Pulmonary artery endothelial cell (primary cell): Measurements from ENCODE around the gene UBL3. TPM values are rescaled to one million over a fixed set of nuclear protein-coding genes. Genes with fewer than 3 reads are reported as not detected.

Source experiments
- DNase-seq: peaks from one replicate; pipeline ENCODE4 v3.0.0-alpha.2; 2011; ENCODE audit warnings: low read depth, low spot score
- total RNA-seq: library from RNA; depleted of rRNA; stranded (reverse); fragments of >200 nt; gene quantifications from 2 replicates; pipeline ENCODE4 v1.2.3, GENCODE V29; 2014

The UBL3 gene
- total RNA-seq, 1 donor from 2014 or later: 10.1 TPM

DNA sequence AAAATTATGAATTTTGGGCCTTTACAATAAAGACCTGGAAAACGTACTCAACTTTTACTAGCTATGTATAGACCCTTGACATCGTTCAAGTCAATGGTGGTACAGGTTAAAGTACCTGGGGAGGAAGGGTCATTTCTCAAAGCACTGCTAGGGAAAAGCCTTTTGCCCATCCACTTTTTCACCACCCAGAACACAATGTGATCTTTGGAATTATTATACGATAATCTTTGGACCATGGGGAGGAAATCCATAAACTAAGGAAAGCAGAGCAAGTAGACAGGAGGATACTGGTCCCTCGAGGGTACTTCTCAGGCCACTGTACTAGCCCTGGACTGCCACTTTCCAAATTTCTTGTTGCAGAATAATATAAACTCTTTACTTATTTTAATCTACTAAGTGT lies 39.5 kb downstream of the UBL3 start:
- DNase-seq: no peak

DNA sequence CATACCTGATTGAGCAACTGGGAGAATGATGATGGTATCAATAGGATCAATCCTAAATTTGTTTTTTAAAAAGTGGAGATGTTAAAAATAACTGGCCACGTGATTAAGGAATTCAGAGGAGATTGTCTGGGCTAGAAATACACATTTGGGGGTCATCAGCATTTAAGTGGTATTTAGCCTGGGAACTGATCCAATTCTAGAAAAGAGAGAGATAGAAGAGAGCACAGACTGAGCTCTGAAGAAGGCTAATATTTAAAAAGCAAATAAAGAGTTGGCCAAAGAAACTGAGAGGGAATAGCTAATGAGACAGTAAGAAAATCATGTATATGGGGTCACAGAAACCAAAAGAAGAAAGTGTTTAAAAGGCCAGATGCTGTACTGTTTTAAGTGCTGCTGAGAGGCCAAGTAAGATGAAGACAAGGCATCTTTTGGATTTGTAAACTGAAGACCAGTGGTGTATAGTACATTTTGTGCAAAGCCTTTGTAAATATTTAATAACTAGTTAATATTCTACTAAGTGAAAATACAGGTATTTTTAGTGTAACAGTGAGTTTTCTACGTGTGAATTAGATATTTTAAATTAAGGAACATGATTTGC lies 40.2 kb downstream of the UBL3 start:
- DNase-seq: no peak

DNA sequence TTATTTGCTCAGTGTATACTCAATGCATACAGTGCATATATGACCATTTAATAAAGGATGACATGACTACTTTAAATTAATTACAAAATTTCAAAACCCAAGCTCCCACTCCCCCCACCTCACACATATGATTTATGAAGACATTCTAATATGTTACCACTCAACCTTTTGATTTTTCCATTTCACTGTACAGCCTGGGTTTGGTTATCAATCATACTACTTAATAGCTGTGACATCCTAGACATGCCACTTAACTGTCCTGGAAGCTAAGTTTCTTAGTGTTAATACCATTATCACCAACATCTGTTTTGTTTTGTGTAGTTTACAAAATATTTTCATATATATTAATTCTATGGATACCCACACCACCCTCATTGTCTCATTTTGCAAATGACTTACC lies 42.2 kb downstream of the UBL3 start:
- no peak for DNase-seq

DNA sequence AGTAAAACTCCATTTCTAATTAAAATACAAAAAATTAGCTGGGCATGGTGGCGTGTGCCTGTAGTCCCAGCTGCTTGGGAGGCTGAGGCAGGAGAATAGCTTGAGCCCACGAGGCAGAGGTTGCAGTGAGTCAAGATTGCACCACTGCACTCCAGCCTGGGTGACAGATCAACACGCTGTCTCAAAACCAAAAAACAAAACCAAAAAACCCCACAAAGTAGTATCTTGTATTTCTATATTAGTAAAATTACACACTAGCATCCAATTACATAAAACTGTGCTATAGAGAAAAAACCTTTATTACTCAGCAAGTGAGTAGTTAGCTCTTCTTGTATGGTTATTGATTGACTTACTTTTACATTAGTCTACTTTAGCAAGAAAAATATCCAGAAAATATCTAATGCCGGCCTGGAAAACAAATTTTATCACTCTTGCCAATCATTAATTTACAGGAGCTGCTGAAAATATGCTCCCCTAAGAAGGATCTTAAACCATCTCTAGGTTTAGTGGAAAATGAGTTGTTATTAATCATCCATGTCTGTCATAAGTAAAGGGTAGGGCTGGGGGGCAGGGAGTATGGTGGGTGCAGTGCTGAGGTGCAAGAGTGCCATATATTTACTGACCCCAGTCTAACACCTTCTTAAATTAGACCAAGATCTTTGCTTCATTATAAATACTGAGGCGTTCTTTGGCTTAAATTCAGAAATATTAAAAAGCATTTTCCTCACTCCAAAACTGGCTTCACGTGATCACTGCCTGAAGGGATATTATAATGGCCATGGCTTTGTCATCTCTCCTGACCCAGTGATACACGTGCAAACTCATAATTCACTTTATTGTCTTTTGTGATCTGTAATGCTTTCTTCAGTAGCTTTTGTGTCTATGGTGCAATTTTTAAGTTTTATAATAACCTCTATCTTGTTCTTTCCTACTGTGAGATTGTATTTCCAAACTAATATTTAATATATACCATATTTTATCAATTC lies 44.1 kb downstream of the UBL3 start:
- DNase-seq: no peak

DNA sequence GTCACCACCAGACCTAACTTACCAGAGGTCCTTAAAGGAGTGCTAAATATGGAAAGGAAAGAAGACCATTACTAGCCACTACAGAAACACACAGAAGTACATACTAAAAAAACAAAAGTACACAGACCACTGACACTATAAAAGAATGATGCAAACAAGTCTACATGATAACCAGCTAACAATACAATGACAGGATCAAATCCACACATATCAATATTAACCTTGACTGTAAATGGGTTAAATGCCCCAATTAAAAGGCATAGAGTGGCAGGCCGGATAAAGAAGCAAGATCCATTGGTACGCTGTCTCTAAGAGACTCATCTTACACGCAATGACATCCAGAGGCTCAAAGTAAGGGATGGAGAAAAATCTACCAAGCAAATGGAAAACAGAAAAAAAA lies 47.2 kb downstream of the UBL3 start:
- no peak for DNase-seq

DNA sequence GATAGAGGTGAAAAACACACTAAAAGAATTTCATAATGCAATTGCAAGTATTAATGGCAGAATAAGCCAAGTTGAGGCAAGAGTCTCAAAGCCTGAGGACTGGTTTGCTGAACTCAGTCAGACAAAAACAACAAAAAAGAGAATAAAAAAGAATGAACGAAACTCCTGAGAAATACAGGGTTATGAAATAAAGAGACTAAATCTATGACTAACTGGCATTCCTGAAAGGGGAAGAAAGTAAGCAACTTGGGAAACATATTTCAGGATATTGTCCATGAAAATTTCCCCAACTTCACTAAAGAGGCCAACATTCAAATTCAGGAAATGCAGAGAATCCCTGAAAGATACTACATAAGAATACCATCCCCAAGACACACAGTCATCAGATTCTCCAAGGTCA lies 47.8 kb downstream of the UBL3 start:
- DNase-seq: no peak

DNA sequence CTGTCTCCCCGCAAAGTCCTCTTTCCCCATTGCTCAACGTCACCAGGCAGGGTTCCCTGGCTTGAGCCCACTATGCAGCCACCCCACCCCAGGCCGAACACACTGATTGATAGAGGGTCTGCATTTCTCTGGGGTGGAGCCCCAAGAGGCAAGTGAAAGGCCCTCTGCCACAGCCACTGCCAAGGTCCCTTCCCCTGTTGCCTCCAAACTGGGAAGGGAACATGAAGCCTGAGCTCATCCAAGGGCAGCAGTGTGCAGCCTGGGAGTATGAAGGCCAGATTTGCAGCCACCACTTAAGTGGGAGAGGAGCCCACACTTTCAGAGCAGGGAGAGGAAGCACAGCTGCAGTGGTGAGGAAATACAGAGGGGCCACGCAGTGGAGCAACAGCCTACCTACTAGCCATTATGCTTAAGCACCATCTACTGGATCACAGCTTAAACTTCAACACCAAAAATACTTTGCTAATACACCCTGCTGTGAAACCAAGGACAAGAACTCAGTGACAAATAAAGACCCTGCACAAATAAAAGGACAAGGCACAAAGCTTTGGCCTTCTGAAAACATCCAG lies 48.6 kb downstream of the UBL3 start:
- no peak for DNase-seq

DNA sequence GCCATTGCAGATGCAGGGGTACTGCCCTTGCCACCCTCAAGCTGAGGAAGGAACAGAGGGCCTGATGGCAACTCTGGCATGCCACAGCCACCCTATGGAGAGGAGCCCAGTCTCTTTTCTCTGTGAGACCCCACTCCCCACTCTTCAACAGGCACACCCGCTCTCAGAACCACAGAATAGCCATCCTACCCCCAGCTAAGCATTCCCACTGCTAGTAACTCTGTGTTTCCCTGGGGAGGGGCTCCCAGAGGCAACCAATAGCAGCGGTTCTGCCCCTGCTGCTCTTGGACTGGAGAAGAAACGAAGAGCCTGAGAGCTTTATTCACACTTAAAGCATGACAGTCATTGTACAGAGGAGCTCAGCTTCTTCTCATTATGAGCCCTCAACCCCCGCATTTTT lies 49.3 kb downstream of the UBL3 start:
- no peak for DNase-seq

DNA sequence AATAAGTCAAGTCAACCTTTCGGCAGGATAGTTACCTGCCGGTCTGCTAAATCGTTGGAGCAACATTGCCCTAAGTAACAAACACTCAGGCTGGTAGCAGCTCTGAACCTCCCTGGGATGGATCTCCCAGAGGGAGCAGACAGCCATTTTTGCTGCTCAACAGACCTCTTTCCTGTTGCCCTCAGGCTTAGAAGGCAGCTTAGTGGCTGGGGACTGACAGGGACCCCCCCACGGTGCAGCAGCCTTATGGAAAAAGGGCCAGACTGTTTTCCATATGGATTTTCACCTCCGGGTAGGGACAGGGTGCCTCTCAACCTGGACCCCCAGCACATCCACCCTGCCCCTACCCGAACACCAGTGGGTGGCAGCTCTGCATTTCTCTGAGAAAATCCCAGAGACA lies 49.7 kb downstream of the UBL3 start:
- DNase-seq: no peak

DNA sequence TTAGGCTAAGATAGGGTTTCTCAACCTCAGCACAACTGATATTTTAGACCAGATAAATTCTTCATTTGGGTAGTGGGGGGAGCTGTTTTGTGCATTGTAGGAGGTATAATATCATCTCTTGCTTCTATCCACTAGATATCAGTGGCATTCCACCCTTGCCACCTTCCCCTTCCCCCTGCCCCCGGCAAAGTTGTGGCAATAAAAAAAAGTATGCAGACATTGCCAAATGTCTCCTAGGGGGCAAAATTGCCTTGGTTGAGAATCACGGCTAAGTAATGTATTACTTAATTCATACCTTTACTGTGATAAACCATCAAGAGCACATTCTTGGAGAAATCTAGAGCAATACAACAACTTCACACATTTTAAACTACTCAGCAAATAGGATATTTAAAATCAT lies 51.4 kb downstream of the UBL3 start:
- no peak for DNase-seq

DNA sequence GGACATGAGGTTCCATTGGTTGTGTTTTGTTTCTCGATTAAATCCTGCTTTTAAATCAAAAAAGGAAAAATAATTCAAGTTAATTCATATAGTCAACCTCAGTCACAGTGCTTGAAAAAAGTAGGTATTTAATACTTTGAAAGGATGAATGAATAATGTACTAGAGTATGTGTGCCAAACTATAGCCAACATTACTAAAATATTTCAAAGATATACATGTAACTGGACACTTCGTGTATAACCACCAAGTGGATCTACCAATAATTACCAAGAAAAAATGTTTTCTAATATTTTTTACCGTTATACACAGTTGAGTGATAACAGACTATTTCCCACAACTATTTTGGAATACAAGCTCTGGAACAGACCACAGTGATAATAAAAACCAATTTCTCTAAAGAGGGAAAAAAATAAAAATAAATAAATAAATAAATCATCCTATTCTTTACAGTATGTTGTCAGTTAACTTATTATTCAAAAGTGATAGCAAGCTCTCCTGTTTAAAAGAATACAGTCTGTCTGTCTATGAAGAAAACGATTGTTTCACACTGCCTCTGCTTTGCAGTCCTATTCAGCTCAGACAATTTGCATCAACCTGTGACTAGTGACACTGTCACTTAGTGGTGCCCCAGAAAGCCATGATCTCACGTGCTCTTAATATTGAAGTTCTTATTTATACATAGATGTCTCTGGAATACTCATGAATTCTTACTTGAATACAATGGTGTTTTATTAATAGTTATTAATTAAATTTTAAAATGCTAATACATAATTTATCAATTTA lies 58.2 kb downstream of the UBL3 start:
- DNase-seq: no peak

DNA sequence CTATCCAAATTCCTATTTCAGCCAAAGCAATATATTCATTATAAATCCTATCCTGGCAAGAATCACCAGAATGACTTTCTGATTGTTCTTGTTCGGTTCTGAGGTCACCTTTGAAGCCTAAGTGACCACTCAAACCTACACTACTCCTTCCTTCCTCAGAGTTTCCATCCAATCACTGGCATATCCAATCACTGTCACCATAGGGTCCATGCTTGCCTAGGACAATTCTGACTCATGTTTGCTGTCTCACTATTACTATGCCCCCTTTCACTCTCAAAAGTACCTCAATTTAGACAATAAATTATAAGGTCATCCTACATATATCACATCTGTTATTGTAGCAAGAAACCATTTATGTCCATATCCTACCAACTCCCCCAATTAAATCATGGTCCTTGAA lies 58.9 kb downstream of the UBL3 start:
- DNase-seq: no peak

DNA sequence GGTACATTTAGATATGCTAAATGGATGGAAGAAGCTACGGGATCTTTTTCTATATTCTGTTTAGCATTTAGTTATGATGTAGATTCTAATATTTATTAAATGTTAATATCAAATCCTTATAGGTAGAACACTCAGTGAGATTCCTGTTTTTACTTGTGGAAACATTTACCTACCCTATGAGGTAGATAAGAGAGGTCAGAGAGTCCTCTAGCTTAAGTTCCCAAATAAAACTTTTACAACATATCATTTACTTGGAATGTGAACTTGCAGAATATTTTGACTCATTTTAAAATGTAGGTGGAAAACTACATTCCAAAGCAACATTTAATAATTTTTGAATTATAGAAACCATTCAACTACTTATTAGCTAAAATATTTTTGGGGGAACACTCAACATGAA lies 63.7 kb downstream of the UBL3 start:
- no peak for DNase-seq

DNA sequence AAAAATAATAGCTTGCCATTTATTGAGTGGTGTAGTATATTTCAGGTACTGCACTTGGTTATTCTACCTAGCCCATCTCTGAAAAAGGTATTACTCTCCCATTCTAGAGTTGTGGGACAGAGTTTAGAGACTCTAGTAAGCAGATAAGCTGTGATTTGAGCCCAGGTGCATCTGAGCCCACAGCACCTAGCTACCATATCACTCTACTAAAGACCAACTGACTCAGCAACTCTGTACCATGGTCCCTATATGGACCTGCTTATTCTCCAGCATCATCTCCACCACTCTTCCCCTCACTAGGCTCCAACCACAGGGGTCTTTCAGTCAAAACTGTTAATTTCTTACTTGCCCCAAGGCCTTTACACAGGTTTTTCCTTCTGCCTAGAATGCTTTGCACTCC lies 64.4 kb downstream of the UBL3 start:
- no peak for DNase-seq

DNA sequence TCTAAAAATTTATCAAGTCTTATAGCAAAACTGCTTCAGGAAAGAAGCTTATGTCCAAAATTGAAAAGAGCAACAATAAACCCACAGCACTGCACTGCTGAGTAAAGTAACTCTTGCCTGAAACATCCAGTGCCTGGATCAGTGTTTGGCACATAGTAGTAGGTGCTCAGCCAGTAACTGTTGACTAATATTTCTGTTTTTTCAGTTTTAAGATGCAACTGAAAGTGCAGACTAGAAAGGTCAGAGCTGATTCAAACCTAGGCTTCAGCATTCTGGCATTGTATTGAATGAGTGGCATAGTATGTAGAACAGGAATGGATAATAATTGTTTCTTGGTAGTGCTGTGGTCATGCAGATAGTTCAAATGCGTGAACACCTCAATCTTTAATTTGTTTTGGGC lies 67.6 kb downstream of the UBL3 start:
- no peak for DNase-seq

DNA sequence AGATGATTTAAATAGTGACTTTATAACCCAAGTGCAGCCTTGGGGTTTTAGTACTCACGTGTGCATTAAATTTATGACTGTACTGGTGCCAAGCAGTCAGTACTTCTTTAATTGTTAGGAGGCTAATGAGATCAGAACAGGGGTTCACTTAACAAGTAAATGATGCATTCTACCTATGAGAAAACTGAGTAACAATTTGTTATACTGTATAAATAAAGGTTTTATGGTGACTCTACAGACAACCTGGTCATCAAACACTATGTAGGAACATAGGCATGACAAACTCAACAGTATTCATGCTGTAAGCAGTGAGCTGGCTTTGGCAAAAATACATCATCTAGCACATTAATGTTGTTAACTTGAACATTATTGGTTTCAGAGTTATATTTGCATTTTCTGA lies 75.6 kb downstream of the UBL3 start:
- DNase-seq: no peak

DNA sequence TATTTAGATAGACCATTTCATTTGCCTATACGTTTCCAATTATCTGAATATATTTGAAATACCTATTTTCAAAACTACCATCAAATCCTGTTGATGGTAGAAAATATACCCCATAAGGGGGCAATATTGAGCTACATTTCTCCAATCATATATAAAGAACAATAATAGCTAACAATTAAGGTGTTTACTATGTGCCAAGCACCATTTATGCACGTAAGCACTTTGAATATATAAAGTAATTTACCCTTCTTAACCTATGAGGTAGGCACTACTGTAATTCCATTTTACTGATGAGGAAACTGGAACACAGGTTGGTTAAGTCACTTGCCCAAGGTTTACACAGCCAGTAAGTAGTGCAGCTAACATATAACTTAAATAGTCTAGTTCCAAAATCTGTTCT lies 79.2 kb downstream of the UBL3 start:
- DNase-seq: no peak

DNA sequence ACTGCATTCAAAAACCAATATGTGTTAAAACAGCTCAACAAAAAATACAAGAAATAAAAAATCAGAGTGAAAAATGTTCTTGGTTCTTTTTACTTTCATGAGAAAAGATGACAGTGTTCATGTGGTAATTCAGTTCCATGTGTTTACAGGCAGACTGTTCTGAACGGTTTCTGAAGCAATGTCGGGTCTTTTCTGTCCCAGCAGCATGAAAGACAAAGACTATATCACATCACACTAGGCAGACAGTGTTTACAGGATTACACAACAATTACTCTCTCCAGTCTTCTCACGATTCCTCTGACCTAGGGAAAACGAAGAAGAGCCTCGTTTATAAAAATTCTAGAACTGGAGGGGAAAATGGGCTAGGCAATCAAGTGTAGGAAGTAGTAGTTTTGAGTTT lies 83.4 kb downstream of the UBL3 start:
- DNase-seq: no peak

DNA sequence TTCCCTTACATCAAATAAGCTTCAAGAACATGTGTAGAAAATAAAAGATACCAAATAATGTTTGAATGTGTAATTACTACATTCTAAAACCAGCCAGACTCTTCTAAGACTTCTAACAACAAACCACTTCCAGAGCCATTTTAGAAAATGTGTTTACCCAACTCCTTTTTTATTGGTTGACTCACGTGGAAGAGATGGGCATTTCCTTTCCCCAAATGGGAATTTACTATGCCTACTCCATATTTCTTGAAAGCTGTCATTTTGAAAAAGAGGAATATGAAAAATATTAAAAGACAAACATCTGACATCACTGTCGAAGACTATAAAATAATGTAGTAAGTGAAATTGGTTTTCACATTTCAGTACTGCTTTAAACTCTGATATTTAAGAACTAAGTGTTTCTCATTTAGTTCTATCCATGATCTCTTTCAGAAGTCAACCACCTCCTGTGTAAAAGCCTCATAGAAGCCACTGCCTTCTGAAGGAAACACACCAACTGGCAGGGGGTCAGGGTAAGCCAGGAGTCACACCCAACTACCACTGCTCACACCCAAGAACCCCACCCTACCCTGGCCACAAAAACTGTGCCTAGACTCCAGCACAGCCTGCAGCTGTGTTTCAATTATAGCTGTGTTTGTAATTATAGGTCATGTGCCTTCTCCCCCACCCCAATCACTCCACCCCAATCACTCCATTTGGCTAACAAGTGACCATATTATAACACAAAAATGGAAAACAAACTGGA lies 86.8 kb downstream of the UBL3 start:
- no peak for DNase-seq

DNA sequence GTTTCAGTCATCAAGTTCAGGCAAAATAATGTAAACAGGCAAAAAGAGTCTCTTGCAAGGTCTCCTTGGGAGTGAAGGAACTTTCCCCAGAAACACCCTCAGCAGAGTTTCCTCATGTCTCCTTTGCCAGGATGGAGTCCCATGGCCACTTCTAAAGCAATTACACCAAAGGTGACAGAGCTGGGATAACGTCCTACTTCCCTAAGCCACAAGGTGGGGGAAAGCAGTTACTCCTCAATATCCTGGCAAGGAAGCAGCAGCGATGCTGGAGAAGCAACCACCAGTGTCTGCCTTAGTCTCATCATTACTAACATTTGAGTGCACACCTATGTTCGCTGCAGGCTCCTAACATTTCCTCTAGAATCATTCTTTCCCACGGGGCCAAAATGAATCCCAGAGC lies 88.6 kb downstream of the UBL3 start:
- DNase-seq: no peak

DNA sequence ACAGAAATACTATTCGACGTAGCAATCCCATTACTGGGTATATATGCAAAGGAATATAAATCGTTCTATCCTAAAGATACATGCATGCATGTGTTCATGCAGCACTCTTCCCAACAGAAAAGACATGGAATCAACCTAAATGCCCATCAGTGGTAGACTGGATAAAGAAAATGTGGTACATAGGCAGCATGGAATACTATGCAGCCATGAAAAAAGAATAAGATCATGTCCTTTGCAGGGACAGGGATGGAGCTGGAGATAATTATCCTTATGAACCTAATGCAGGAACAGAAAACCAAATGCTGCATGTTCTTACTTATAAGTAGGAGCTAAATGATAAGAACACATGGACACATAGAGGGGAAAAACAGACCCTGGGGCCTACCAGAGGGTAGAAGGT lies 89.3 kb downstream of the UBL3 start:
- DNase-seq: no peak
